B cell (primary cell): ENCODE results near the gene TPTE2.
"Not testable (repeated sequence)": the region's sequence is repeated elsewhere in the genome, so short reads cannot be mapped to it uniquely, and the experiment has no call there.

ENCODE experiments used
- EZH2 ChIP-seq: IDR thresholded peaks from 2 replicates; pipeline ENCODE4 v1.6.1; 2012; ENCODE audit warnings: borderline replicate concordance, low read depth, mild to moderate bottlenecking, moderate library complexity, low read length; ENCODE audit not compliant: insufficient read depth, poor library complexity, severe bottlenecking
- TF ChIP-seq, protein P1 (sequence below): fragments of 200-600 bp; IDR thresholded peaks from one replicate; pipeline ENCODE4 v1.8.0; 2022; ENCODE audit warnings: antibody characterized with exemption, mild to moderate bottlenecking

DNA sequence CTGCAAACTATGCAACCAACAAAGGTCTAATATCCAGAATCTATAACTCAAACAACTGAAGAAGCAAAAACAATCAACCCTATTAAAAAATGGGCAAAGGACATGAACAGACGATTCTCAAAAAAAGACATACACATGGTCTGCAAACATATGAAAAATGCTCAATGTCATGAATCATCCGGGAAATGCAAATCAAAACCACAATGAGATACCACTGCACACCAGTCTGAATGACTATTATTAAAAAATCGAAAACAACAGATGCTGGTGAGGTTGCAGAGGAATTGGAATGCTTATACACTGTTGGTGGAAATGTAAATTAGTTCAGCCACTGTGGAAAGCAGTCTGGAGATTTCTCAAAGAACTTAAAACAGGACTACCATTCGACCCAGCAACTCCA is 12.1 kb downstream of the TPTE2 start:
- TF ChIP-seq, protein P1, sequence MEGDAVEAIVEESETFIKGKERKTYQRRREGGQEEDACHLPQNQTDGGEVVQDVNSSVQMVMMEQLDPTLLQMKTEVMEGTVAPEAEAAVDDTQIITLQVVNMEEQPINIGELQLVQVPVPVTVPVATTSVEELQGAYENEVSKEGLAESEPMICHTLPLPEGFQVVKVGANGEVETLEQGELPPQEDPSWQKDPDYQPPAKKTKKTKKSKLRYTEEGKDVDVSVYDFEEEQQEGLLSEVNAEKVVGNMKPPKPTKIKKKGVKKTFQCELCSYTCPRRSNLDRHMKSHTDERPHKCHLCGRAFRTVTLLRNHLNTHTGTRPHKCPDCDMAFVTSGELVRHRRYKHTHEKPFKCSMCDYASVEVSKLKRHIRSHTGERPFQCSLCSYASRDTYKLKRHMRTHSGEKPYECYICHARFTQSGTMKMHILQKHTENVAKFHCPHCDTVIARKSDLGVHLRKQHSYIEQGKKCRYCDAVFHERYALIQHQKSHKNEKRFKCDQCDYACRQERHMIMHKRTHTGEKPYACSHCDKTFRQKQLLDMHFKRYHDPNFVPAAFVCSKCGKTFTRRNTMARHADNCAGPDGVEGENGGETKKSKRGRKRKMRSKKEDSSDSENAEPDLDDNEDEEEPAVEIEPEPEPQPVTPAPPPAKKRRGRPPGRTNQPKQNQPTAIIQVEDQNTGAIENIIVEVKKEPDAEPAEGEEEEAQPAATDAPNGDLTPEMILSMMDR, result not testable (repeated sequence)
- TF ChIP-seq EZH2, result not testable (repeated sequence)
